ENCODE results near the gene ZNF117.
A peak's percentile ranks its signal among the peaks of the same experiment; 100 is the strongest.

Gene ZNF117

DNA sequence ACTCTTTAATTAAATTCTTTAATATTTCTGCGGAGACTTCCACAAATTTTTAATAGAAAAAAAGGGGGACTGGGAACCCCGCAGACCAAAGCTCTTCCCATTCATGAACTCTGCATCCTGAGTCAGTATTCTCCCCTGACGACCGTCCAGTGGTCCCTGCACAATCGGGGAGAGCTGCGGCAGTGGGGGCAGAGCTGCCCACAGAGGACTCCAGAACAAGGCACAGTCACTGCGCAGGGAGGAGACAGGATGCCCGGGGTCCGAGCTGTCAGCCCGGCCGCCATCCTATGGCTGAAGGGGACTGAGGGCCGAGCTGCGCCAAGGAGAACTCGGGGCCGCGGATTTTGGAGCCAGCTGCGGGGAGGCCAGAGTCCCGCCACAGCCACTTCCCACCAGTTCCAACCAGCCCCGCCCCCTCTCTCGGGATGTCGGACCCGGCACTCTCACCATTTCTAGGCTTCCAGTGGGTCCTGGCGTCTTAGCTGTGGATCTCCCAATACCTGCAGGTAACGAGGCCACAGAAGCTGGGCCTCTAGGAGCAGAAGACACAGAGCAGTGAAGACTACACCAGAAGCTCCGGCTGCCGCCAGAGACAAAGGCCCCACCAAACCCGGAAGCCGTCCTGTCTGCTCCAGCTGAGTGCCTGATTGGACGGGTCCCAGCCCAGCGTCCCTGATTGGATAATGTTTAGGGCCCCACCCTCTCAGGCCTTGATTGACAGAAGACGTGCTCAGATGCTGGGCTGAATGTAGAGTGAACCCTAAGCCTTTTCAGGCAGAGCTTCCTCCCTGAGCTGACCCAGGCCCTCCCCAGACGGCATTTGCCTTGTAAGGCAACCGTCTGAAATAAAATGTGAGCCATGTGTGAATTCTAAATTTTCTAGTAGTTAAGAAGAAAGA lies 15.5 kb upstream of the ZNF117 start, which contains the start of gene ERV3-1:
ERV3-1 (minus strand) TSS at position 594 of the 899 bp plus-strand sequence. CDS start 13,661 bp downstream, outside the sequence.
- peak; percentile 83 for DNase-seq (ENCODE audit: extremely low read depth, low read depth)
- peak within 1 kb of the TSS; percentile 70 for H3K4me3 ChIP-seq (replicated peaks; ENCODE audit: low read depth, low read length)
- TF ChIP-seq, protein P1, sequence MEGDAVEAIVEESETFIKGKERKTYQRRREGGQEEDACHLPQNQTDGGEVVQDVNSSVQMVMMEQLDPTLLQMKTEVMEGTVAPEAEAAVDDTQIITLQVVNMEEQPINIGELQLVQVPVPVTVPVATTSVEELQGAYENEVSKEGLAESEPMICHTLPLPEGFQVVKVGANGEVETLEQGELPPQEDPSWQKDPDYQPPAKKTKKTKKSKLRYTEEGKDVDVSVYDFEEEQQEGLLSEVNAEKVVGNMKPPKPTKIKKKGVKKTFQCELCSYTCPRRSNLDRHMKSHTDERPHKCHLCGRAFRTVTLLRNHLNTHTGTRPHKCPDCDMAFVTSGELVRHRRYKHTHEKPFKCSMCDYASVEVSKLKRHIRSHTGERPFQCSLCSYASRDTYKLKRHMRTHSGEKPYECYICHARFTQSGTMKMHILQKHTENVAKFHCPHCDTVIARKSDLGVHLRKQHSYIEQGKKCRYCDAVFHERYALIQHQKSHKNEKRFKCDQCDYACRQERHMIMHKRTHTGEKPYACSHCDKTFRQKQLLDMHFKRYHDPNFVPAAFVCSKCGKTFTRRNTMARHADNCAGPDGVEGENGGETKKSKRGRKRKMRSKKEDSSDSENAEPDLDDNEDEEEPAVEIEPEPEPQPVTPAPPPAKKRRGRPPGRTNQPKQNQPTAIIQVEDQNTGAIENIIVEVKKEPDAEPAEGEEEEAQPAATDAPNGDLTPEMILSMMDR (IDR thresholded peaks at IDR 0.05; ENCODE audit: low read depth, low read length, missing control alignments), result no peak

DNA sequence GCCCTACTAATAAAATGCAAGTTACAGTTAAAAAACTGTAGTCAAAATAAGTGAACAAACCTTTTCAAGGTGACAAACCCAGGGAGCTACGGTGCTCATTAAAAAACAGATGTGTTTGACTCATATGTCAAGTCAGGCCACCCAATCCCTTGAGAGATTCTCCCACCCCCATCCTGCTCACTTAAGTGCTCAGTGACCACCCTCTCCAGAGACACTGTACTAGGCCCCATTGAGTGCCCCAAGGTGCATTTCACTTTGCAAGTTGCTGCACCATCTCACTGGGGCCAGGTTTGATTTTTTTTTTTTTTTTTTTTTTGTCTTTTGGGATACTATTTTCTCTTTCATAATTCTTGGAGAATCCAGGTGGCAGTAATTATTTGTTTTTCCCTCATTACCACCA lies 13.7 kb upstream of the ZNF117 start:
- no peak overlapping the region for H3K4me3 ChIP-seq (replicated peaks; ENCODE audit: low read depth, low read length)
- TF ChIP-seq, protein P1 (IDR thresholded peaks at IDR 0.05; ENCODE audit: low read depth, low read length, missing control alignments), result no peak
- DNase-seq (ENCODE audit: extremely low read depth, low read depth), result no peak

DNA sequence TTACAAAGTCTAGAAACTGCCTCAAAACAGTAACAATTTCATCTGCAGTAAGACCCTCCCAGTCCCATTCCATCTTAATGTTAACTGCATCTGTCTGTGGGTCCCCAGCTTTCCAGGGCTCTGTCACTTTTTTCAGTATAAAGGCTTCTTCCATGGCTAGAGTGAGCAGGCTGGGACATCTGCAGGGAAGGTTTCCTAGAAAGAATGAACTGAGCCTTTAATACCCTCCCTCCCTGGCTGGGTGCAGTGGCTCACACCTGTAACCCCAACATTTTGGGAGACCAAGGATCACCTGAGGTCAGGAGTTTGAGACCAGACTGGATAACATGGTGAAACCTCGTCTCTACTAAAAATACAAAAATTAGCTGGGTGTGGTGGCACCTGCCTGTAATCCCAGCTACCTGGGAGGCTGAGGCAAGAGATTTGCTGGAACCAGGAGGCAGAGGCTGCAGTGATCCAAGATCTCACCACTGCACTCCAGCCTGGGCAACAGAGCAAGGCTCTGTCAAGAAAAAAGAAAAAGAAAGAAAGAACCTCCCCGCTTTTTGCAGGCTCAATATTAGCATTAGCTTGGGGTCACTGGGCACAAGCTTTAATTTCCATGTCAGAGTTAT lies 12.2 kb upstream of the ZNF117 start:
- TF ChIP-seq, protein P1 (IDR thresholded peaks at IDR 0.05; ENCODE audit: low read depth, low read length, missing control alignments), result no peak
- DNase-seq (ENCODE audit: extremely low read depth, low read depth), result no peak
- H3K4me3 ChIP-seq (replicated peaks; ENCODE audit: low read depth, low read length), result no peak overlapping the region

DNA sequence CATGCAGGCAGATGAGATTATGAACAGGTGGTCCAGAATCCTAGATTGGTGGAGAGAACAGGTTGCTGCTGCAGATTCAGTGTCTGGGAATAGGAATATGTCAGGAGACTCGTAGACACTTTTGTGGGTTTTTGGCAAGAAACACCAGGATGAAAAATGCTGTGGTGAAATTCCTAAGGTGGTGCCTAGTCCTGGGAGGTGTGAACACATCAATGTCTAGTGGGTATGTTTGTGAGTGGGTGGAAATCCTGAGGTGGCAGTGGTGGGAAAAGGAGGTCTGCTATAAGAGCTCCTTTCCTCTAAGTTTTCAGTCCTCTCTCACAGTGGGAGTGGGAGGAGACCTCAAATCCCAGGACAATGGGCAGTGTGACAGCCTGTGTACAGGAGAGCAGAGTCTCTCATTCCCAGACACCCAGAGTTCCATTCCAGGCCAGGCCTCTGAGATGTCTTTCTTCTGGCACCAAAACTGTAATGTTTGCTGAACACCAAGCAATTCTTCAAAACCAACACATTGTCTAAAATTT lies 10.5 kb upstream of the ZNF117 start:
- DNase-seq (ENCODE audit: extremely low read depth, low read depth), result no peak
- TF ChIP-seq, protein P1 (IDR thresholded peaks at IDR 0.05; ENCODE audit: low read depth, low read length, missing control alignments), result no peak
- H3K4me3 ChIP-seq (replicated peaks; ENCODE audit: low read depth, low read length), result no peak overlapping the region

DNA sequence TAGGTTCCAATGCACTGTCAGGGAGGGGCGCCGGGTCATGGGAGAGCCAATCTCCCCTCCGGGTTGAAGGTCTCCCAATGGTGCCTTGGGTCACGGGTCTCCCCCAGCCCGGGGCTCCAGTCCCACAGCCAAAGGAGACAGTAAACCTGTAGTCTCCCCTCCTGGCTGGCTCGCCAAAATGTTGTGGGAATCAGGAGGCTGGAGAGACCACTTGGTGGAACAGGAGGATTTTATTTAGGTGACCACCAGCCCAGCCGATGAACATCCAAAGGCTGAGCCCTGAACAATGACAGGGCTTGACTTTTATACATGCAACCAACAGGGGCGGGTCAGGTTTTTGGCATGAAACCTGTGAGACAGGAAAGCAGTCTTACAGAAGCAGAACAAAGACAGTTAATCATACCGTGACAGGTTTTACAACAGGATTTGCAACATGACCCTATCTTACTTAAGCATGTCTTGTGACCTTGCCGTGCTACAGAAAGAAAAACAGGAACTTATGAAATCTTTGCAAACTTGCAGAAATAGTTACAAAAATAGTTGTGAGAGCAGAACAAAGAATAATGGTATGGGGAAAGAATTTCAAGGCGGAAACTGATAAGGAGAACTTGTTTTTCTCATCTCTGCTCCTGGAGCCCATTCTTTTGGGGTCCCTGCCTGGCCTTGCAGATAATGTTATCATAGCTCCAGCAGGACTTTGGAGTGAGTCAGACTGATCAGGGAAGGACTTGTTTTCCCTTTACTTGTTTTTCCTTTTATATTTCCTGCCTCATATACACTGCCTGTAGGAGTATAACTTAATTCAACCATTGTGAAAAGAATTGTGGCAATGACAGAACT lies 8.5 kb upstream of the ZNF117 start:
- TF ChIP-seq, protein P1 (IDR thresholded peaks at IDR 0.05; ENCODE audit: low read depth, low read length, missing control alignments), result no peak
- no peak overlapping the region for H3K4me3 ChIP-seq (replicated peaks; ENCODE audit: low read depth, low read length)
- no peak for DNase-seq (ENCODE audit: extremely low read depth, low read depth)

DNA sequence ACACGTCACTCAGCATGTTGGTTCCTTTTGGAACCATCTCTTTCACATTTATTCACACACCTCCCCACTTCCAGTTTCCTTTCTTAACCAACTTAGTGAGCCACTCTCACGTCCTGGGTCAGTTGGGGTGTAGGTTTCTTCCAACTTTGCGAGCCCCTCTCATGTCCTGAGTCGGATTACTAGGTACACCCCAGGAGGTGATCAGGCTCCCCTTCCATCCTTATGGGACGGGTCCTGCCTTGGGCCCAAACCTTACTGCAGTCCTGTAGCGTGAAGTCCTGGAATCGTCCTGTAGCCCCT lies 8.0 kb upstream of the ZNF117 start:
- no peak overlapping the region for H3K4me3 ChIP-seq (replicated peaks; ENCODE audit: low read depth, low read length)
- TF ChIP-seq, protein P1 (IDR thresholded peaks at IDR 0.05; ENCODE audit: low read depth, low read length, missing control alignments), result no peak
- DNase-seq (ENCODE audit: extremely low read depth, low read depth), result no peak
